IMR-90 (cell line): ENCODE measurements around the gene NXN. TPM values are rescaled to one million over a fixed set of nuclear protein-coding genes. Genes with fewer than 3 reads are reported as not detected.
A peak's percentile ranks its signal among the peaks of the same experiment; 100 is the strongest.

Experiments
- ATAC-seq: fragments of 200-7000 bp; cut with Tn5 transposase; 2 replicates; pipeline ENCODE4 v1.9.1; 2020; ENCODE audit warnings: low read depth, mild to moderate bottlenecking, moderate library complexity
- BruUV-seq: library from RNA; stranded (reverse); fragments of 400-500 nt; replicated peaks from 2 replicates; lab custom pipeline; 2021; lab: Mats Ljungman, UMichigan
- CTCF ChIA-PET: fragments of 300-600 bp; formaldehyde crosslinking; extraction: SDS; loops from one replicate; lab custom pipeline; 2021; ENCODE audit warnings: antibody characterized with exemption; lab: Yijun Ruan, JAX
- POLR2A ChIA-PET: fragments of 300-600 bp; sonication (Branson Sonifier 250); formaldehyde crosslinking; loops from one replicate; lab custom pipeline; 2022; ENCODE audit warnings: antibody characterized with exemption; ENCODE audit not compliant: unreplicated experiment; lab: Charles Lee
- DNase-seq: peaks from one replicate; pipeline ENCODE4 v3.0.0; 2013
- H2AFZ ChIP-seq: replicated peaks from 2 replicates; pipeline ENCODE3; 2013; ENCODE audit warnings: low read length, mild to moderate bottlenecking; ENCODE audit not compliant: poor library complexity
- H2AK5ac ChIP-seq: 2 replicates; pipeline ENCODE4 v1.6.1; 2013; ENCODE audit warnings: low read depth, low read length, inconsistent platforms
- H2AK9ac ChIP-seq: replicated peaks from 2 replicates; pipeline ENCODE3; 2013; ENCODE audit warnings: mild to moderate bottlenecking, low read depth, low read length, moderate library complexity; ENCODE audit not compliant: poor library complexity
- H2BK120ac ChIP-seq: 2 replicates; pipeline ENCODE4 v1.6.1; 2013; ENCODE audit warnings: low read depth, low read length, inconsistent platforms
- H2BK15ac ChIP-seq: 3 replicates; pipeline ENCODE4 v1.6.1; 2013; ENCODE audit warnings: low read depth, low read length, inconsistent platforms
- H2BK20ac ChIP-seq: 2 replicates; pipeline ENCODE4 v1.6.1; 2013; ENCODE audit warnings: low read depth, mild to moderate bottlenecking, inconsistent platforms, low read length, moderate library complexity
- H2BK5ac ChIP-seq: 2 replicates; pipeline ENCODE4 v1.6.1; 2013; ENCODE audit warnings: mild to moderate bottlenecking, low read depth, low read length, inconsistent platforms; ENCODE audit not compliant: poor library complexity, severe bottlenecking
- H3K14ac ChIP-seq: replicated peaks from 2 replicates; pipeline ENCODE4 v1.6.1; 2013; ENCODE audit warnings: low read depth, low read length, inconsistent platforms
- H3K18ac ChIP-seq: 2 replicates; pipeline ENCODE4 v1.6.1; 2013; ENCODE audit warnings: low read depth, low read length, control low read depth
- H3K23ac ChIP-seq: 2 replicates; pipeline ENCODE4 v1.6.1; 2013; ENCODE audit warnings: low read depth, low read length, inconsistent platforms
- H3K27ac ChIP-seq: 2 replicates; pipeline ENCODE4 v1.5.1; 2013; ENCODE audit warnings: mild to moderate bottlenecking, control low read depth, low read length; ENCODE audit not compliant: insufficient read depth
- H3K27me3 ChIP-seq: 2 replicates; pipeline ENCODE4 v1.6.1; 2013; ENCODE audit warnings: low read length; ENCODE audit not compliant: control insufficient read depth, insufficient read depth
- H3K36me3 ChIP-seq: 2 replicates; pipeline ENCODE4 v1.6.1; 2013; ENCODE audit warnings: low read length, mixed read lengths; ENCODE audit not compliant: control insufficient read depth, insufficient read depth
- H3K4ac ChIP-seq: 2 replicates; pipeline ENCODE4 v1.6.1; 2013; ENCODE audit warnings: low read depth, low read length, inconsistent platforms
- H3K4me1 ChIP-seq: 2 replicates; pipeline ENCODE4 v1.6.1; 2013; ENCODE audit warnings: low read length, mixed read lengths; ENCODE audit not compliant: control insufficient read depth, insufficient read depth
- H3K4me2 ChIP-seq: 2 replicates; pipeline ENCODE4 v1.6.1; 2013; ENCODE audit warnings: low read depth, mild to moderate bottlenecking, control low read depth, low read length, moderate library complexity
- H3K4me3 ChIP-seq: 2 replicates; pipeline ENCODE4 v1.5.1; 2013; ENCODE audit warnings: low read depth, mild to moderate bottlenecking, control low read depth, low read length, moderate library complexity; ENCODE audit not compliant: insufficient read depth
- H3K56ac ChIP-seq: 2 replicates; pipeline ENCODE4 v1.6.1; 2013; ENCODE audit warnings: low read length, inconsistent platforms; ENCODE audit not compliant: insufficient read depth; ENCODE audit errors: extremely low read depth
- H3K79me1 ChIP-seq, 2 experiments: 2 replicates each; pipeline ENCODE4 v1.6.1; 2013; ENCODE audit warnings: low read length in 2 of 2, inconsistent platforms in 1 of 2, low read depth in 1 of 2
- H3K9ac ChIP-seq: 2 replicates; pipeline ENCODE4 v1.6.1; 2013; ENCODE audit warnings: low read depth, low read length, control low read depth
- H3K9me1 ChIP-seq: 2 replicates; pipeline ENCODE4 v1.6.1; 2013; ENCODE audit warnings: low read length, inconsistent platforms; ENCODE audit not compliant: insufficient read depth
- H3K9me3 ChIP-seq: 2 replicates; pipeline ENCODE4 v1.6.1; 2013; ENCODE audit warnings: low read length; ENCODE audit not compliant: control insufficient read depth, insufficient read depth
- H4K20me1 ChIP-seq: 2 replicates; pipeline ENCODE4 v1.6.1; 2013; ENCODE audit warnings: low read length, inconsistent platforms; ENCODE audit not compliant: insufficient read depth
- H4K5ac ChIP-seq: 2 replicates; pipeline ENCODE4 v1.6.1; 2013; ENCODE audit warnings: mild to moderate bottlenecking, low read depth, low read length, control low read depth
- H4K8ac ChIP-seq, 2 experiments: 2 replicates each; pipeline ENCODE4 v1.6.1; 2013; ENCODE audit warnings: low read depth in 2 of 2, low read length in 2 of 2, control low read depth in 1 of 2, inconsistent platforms in 1 of 2
- H4K91ac ChIP-seq: 2 replicates; pipeline ENCODE4 v1.6.1; 2013; ENCODE audit warnings: low read depth, low read length, inconsistent platforms; ENCODE audit not compliant: insufficient read depth
- POLR2A ChIP-seq: IDR thresholded peaks from 2 replicates; pipeline ENCODE4 v1.6.1; 2012; ENCODE audit warnings: mild to moderate bottlenecking, low read depth, low read length
- RFX5 ChIP-seq: IDR thresholded peaks from 2 replicates; pipeline ENCODE4 v1.8.0; 2012; ENCODE audit warnings: low read depth, mild to moderate bottlenecking, low read length, moderate library complexity
- WGBS, 2 experiments: methylation state at CpG; one replicate each; pipeline versions ENCODE4 v1.1.5 to v1.1.7; 2013; ENCODE audit warnings: missing lambda C conversion rate in 2 of 2; ENCODE audit not compliant: insufficient read length in 1 of 2; ENCODE audit errors: extremely low coverage in 2 of 2; 5-methylcytosine and 5-hydroxymethylcytosine counted together
- dilution Hi-C: fragments of 300-500 bp; cut with HindIII; formaldehyde crosslinking; loops from one replicate; pipeline ENCODE4 v1.14.3; 2018; ENCODE audit warnings: low sequenced_read_pairs; ENCODE audit not compliant: unreplicated experiment
- in situ Hi-C: fragments of 300-500 bp; cut with MboI; formaldehyde crosslinking; loops from 3 replicates; pipeline ENCODE4 v1.14.3; 2019; ENCODE audit warnings: low sequenced_read_pairs, inconsistent platforms, mixed read lengths
- intact Hi-C: fragments of 100-400 bp; cut with micrococcal nuclease; formaldehyde crosslinking; loops from 2 replicates; pipeline ENCODE4 v1.10.0; 2022
- polyA plus RNA-seq, 3 experiments: library from polyadenylated mRNA; depleted of rRNA; stranded (reverse); fragments of >200 nt; gene quantifications; 2 replicates each; pipeline ENCODE4 v1.2.3, GENCODE V29; 2012; ENCODE audit warnings: low replicate concordance in 1 of 3
- total RNA-seq: library from RNA; depleted of rRNA; stranded (reverse); fragments of >200 nt; gene quantifications from 2 replicates; pipeline ENCODE4 v1.2.3, GENCODE V29; 2012

NXN gene
- total and polyA plus RNA-seq, 2 of the 4 experiments (the other 2 are of a cell fraction) = 52.5 to 116 TPM

DNA sequence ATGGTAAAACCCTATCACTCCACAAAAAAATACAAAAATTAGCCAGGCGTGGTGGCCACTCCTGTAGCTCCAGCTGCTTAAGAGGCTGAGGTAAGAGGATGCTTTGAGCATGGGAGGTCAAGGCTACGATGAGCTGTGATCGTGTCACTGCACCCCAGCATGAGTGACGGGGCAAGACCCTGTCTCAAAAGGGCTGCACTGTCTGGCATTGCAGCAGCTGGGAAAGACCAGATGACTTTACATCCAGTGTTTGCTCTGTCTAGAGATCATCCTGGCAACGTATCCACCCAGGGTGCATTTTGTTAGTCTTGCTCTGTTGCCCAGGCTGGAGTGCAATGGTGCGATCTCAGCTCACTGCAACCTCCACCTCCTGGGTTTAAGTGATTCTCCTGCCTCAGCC is 145.4 kb downstream of the NXN start:
- H4K20me1 ChIP-seq = peaks cover 64% of the 10 kb centered on the region
- H3K4me1 ChIP-seq = peaks cover 2% of the 10 kb centered on the region; the same call in 1 of the 2 replicates
- H3K36me3 ChIP-seq = peaks cover 12% of the 10 kb centered on the region; the same call in 1 of the 2 replicates
- ChIA-PET POLR2A (no interaction called here), CTCF (no interaction called here)
- H4K5ac ChIP-seq = no peak overlapping the region
- no peak for TF ChIP-seq POLR2A
- TF ChIP-seq RFX5 = no peak
- H3K9ac ChIP-seq = no peak overlapping the region
- ATAC-seq = no peak
- H2BK20ac ChIP-seq = no peak overlapping the region
- no peak overlapping the region for H3K4me3 ChIP-seq
- H3K27me3 ChIP-seq = no peaks in the 10 kb centered on the region
- intact Hi-C loops = no loop called here
- no peak overlapping the region for H3K4me2 ChIP-seq
- 96% methylated on average over 3 of the region's 6 CpGs; no CpG with 5 or more reads in 1 of the 2 experiments for WGBS, 2 experiments
- no peak overlapping the region for H4K8ac ChIP-seq
- no peak overlapping the region for H3K14ac ChIP-seq
- no peak overlapping the region for H2BK15ac ChIP-seq
- H2AK9ac ChIP-seq = no peak overlapping the region
- no peak overlapping the region for H2BK5ac ChIP-seq
- H2AK5ac ChIP-seq = peak overlapping the region; percentile 67; the same call in 1 of the 2 replicates
- H4K91ac ChIP-seq = no peak overlapping the region
- BruUV-seq = no TSS peak
- DNase-seq = no peak
- no peak overlapping the region for H2BK120ac ChIP-seq
- H3K18ac ChIP-seq = no peak overlapping the region
- dilution Hi-C loops = no loop called here
- H3K56ac ChIP-seq = no peak overlapping the region
- H3K23ac ChIP-seq = no peak overlapping the region
- no peak overlapping the region for H3K4ac ChIP-seq
- peaks cover 6% of the 10 kb centered on the region; the same call in 1 of the 2 replicates for H3K9me1 ChIP-seq
- in situ Hi-C loops = no loop called here
- no peak overlapping the region for H2AFZ ChIP-seq
- peaks cover 18 to 45% of the 10 kb centered on the region in 2 experiments; a peak in 3 of 4 replicates for H3K79me1 ChIP-seq
- no peak overlapping the region for H3K27ac ChIP-seq
- H3K9me3 ChIP-seq = no peaks in the 10 kb centered on the region
